ENCODE measurements around the gene SLC28A3.

GRCh38 chr9:84385386-84386040 lies 45.0 kb upstream of the SLC28A3 start:
- TF ChIP-seq EZH2phosphoT487 (IDR thresholded peaks at IDR 0.05; ENCODE audit: borderline replicate concordance) (no peak), CTCF (conservative IDR thresholded peaks at IDR 0.05; ENCODE audit: low read length) (no peak)
